Measurements from ENCODE around the gene COQ10A. TPM values are rescaled to one million over a fixed set of nuclear protein-coding genes. Genes with fewer than 3 reads are reported as not detected.

COQ10A gene
- total RNA-seq, 4 donors from 2014 or later, result 9.0 to 18.1 (median 13.5) TPM

- DNase-seq (ENCODE audit: low spot score) (no peak), ATAC-seq (ENCODE audit: low FRiP score) (no peak)
- TF ChIP-seq CTCF (IDR thresholded peaks at IDR 0.05), result no peak
Observed at GRCh38 chr12:56231184-56231582, 35.6 kb upstream of the COQ10A start.

- DNase-seq (ENCODE audit: low spot score), result no peak
- no peak for TF ChIP-seq CTCF (IDR thresholded peaks at IDR 0.05)
- no peak for ATAC-seq (ENCODE audit: low FRiP score)
Observed at GRCh38 chr12:56234746-56235436, 31.9 kb upstream of the COQ10A start.

GRCh38 chr12:56236091-56236490 is 30.7 kb upstream of the COQ10A start:
- TF ChIP-seq CTCF (IDR thresholded peaks at IDR 0.05), result no peak
- no peak for DNase-seq (ENCODE audit: low spot score)
- no peak for ATAC-seq (ENCODE audit: low FRiP score)

GRCh38 chr12:56236985-56237384 is 29.8 kb upstream of the COQ10A start:
- ATAC-seq (ENCODE audit: low FRiP score) (no peak), DNase-seq (ENCODE audit: low spot score) (no peak)
- TF ChIP-seq CTCF (IDR thresholded peaks at IDR 0.05), result no peak

- ATAC-seq (ENCODE audit: low FRiP score), result no peak
- TF ChIP-seq CTCF (IDR thresholded peaks at IDR 0.05), result no peak
- no peak for DNase-seq (ENCODE audit: low spot score)
Observed at GRCh38 chr12:56237552-56237951, 29.2 kb upstream of the COQ10A start.

- DNase-seq (ENCODE audit: low spot score) (no peak), ATAC-seq (ENCODE audit: low FRiP score) (no peak)
Observed at GRCh38 chr12:56241424-56242303, 25.1 kb upstream of the COQ10A start.

More at GRCh38 chr12:56241424-56242303, 25.1 kb upstream of the COQ10A start:
- no peak for TF ChIP-seq CTCF (IDR thresholded peaks at IDR 0.05)

All from omental fat pad (tissue), 4 donors.